ENCODE results near the gene CHTOP. TPM values are rescaled to one million over a fixed set of nuclear protein-coding genes. Genes with fewer than 3 reads are reported as not detected.

CHTOP gene
- total RNA-seq, 6 donors from 2014 or later = 51.3 to 89.1 (median 59.2) TPM

GRCh38 chr1:153599847-153600246, 34.0 kb upstream of the CHTOP start:
- Histone ChIP-seq H3K9me3 (no peaks in the 10 kb centered on the region), H3K27me3 (no peaks in the 10 kb centered on the region), H3K4me1 (peaks cover 0 to 8% (median 3%) of the 10 kb centered on the region in 4 donors), H3K27ac (no peak overlapping the region), H3K36me3 (no peaks in the 10 kb centered on the region), H3K4me3 (no peak overlapping the region)
- 86 to 88% methylated on average over 7 of the region's 7 CpGs for WGBS, 2 donors
- ATAC-seq (ENCODE audit: low FRiP score in 2 of 2) (no peak), DNase-seq (no peak)
- TF ChIP-seq POLR2A (IDR thresholded peaks at IDR 0.05) (no peak), POLR2AphosphoS5 (IDR thresholded peaks at IDR 0.05) (no peak), CTCF (IDR thresholded peaks at IDR 0.05) (no peak), EP300 (IDR thresholded peaks at IDR 0.05) (no peak)

GRCh38 chr1:153602749-153603148, 31.1 kb upstream of the CHTOP start:
- Histone ChIP-seq H3K27me3 (no peaks in the 10 kb centered on the region), H3K4me3 (no peak overlapping the region), H3K36me3 (peaks cover 0 to 22% (median 11%) of the 10 kb centered on the region in 4 donors), H3K4me1 (peaks cover 6 to 17% (median 12%) of the 10 kb centered on the region in 4 donors), H3K9me3 (no peaks in the 10 kb centered on the region), H3K27ac (no peak overlapping the region)
- TF ChIP-seq POLR2A (IDR thresholded peaks at IDR 0.05) (no peak), EP300 (IDR thresholded peaks at IDR 0.05) (no peak), CTCF (IDR thresholded peaks at IDR 0.05) (no peak), POLR2AphosphoS5 (IDR thresholded peaks at IDR 0.05) (no peak)
- DNase-seq = no peak
- WGBS, 2 donors = 90 to 95% methylated on average over 6 of the region's 6 CpGs
- no peak for ATAC-seq (ENCODE audit: low FRiP score in 2 of 2)

GRCh38 chr1:153606194-153606593, 27.7 kb upstream of the CHTOP start:
- peaks cover 0 to 25% (median 11%) of the 10 kb centered on the region in 4 donors for H3K36me3 ChIP-seq
- no peaks in the 10 kb centered on the region for H3K9me3 ChIP-seq
- TF ChIP-seq CTCF (IDR thresholded peaks at IDR 0.05) = no peak
- TF ChIP-seq POLR2AphosphoS5 (IDR thresholded peaks at IDR 0.05) = no peak
- no peak for TF ChIP-seq EP300 (IDR thresholded peaks at IDR 0.05)
- TF ChIP-seq POLR2A (IDR thresholded peaks at IDR 0.05) = no peak
- ATAC-seq (ENCODE audit: low FRiP score in 2 of 2) (no peak), DNase-seq (no peak)
- no peak overlapping the region for H3K27ac ChIP-seq
- peaks cover 34 to 44% (median 39%) of the 10 kb centered on the region in 4 donors for H3K4me1 ChIP-seq
- 96 to 97% methylated on average over 11 of the region's 11 CpGs for WGBS, 2 donors
- no peak overlapping the region for H3K4me3 ChIP-seq
- H3K27me3 ChIP-seq = no peaks in the 10 kb centered on the region

GRCh38 chr1:153607381-153607780, 26.5 kb upstream of the CHTOP start:
- DNase-seq (no peak), ATAC-seq (ENCODE audit: low FRiP score in 2 of 2) (no peak)
- Histone ChIP-seq H3K4me1 (peaks cover 38 to 49% (median 44%) of the 10 kb centered on the region in 4 donors), H3K27me3 (no peaks in the 10 kb centered on the region), H3K9me3 (no peaks in the 10 kb centered on the region), H3K27ac (peak overlapping the region; percentile 86 to 99 (median 96)), H3K36me3 (peaks cover 0 to 25% (median 11%) of the 10 kb centered on the region in 4 donors), H3K4me3 (peak overlapping the region in 3 of 4 donors; percentile 31 to 60 (median 45))
- WGBS, 2 donors = 90% methylated on average over 2 to 8 of the region's 8 CpGs
- no peak for TF ChIP-seq POLR2AphosphoS5 (IDR thresholded peaks at IDR 0.05)
- TF ChIP-seq CTCF (IDR thresholded peaks at IDR 0.05) = no peak
- no peak for TF ChIP-seq EP300 (IDR thresholded peaks at IDR 0.05)
- TF ChIP-seq POLR2A (IDR thresholded peaks at IDR 0.05) = no peak

- WGBS, 2 donors = 46 to 58% methylated on average over 5 to 7 of the region's 7 CpGs
- peaks cover 0 to 25% (median 11%) of the 10 kb centered on the region in 4 donors for H3K36me3 ChIP-seq
- DNase-seq = no peak
Measured at GRCh38 chr1:153608089-153608682, 25.7 kb upstream of the CHTOP start.

More at GRCh38 chr1:153608089-153608682, 25.7 kb upstream of the CHTOP start:
- ATAC-seq (ENCODE audit: low FRiP score in 2 of 2) = no peak
- Histone ChIP-seq H3K4me1 (peaks cover 38 to 52% (median 46%) of the 10 kb centered on the region in 4 donors), H3K27me3 (no peaks in the 10 kb centered on the region), H3K27ac (peak overlapping the region; percentile 86 to 99 (median 96)), H3K9me3 (no peaks in the 10 kb centered on the region), H3K4me3 (peak overlapping the region; percentile 31 to 60 (median 50))
- peak in 1 of 2 donors; percentile 16 for TF ChIP-seq POLR2AphosphoS5 (IDR thresholded peaks at IDR 0.05)
- TF ChIP-seq CTCF (IDR thresholded peaks at IDR 0.05) = peak in 3 of 6 experiments; percentile 6 to 15 (median 10)
- no peak for TF ChIP-seq EP300 (IDR thresholded peaks at IDR 0.05)

Measured in upper lobe of left lung (tissue), 6 donors.